Karpas-422 (cell line): ENCODE data around the gene MRAS. TPM values are rescaled to one million over a fixed set of nuclear protein-coding genes. Genes with fewer than 3 reads are reported as not detected.

Experiments used
- DNase-seq: peaks from one replicate; pipeline ENCODE4 v3.0.0-alpha.2; 2015
- H2AFZ ChIP-seq: fragments of 200-600 bp; sonication (generic); 2 replicates; pipeline ENCODE4 v1.6.1; 2014; ENCODE audit warnings: antibody characterized with exemption, low read length, mixed read lengths
- H3K27ac ChIP-seq: fragments of 200-600 bp; sonication (generic); 2 replicates; pipeline ENCODE4 v1.5.1; 2014; ENCODE audit warnings: mild to moderate bottlenecking, low read length, moderate library complexity
- H3K27me3 ChIP-seq: fragments of 200-600 bp; sonication (generic); 2 replicates; pipeline ENCODE4 v1.6.1; 2014; ENCODE audit warnings: low read length, mixed read lengths
- H3K36me3 ChIP-seq: fragments of 200-600 bp; sonication (generic); 2 replicates; pipeline ENCODE4 v1.6.1; 2014; ENCODE audit warnings: low read length, mixed read lengths; ENCODE audit not compliant: insufficient read depth
- H3K4me1 ChIP-seq: fragments of 200-600 bp; sonication (generic); 2 replicates; pipeline ENCODE4 v1.6.1; 2014; ENCODE audit warnings: mild to moderate bottlenecking, low read length, mixed read lengths
- H3K4me2 ChIP-seq: fragments of 200-600 bp; sonication (generic); 2 replicates; pipeline ENCODE4 v1.6.1; 2014; ENCODE audit warnings: low read length, low read depth, mild to moderate bottlenecking; ENCODE audit not compliant: poor library complexity, severe bottlenecking
- H3K4me3 ChIP-seq: fragments of 200-600 bp; sonication (generic); 2 replicates; pipeline ENCODE4 v1.5.1; 2014; ENCODE audit warnings: mild to moderate bottlenecking, antibody characterized with exemption, low read length, mixed read lengths
- H3K79me2 ChIP-seq: fragments of 200-600 bp; sonication (generic); 2 replicates; pipeline ENCODE4 v1.6.1; 2014; ENCODE audit warnings: mild to moderate bottlenecking, low read length, mixed read lengths
- H3K9ac ChIP-seq: fragments of 200-600 bp; sonication (generic); 2 replicates; pipeline ENCODE4 v1.6.0; 2014; ENCODE audit warnings: low read length
- H3K9me2 ChIP-seq: fragments of 200-600 bp; sonication (generic), shearing (Covaris generic); replicated peaks from 2 replicates; pipeline ENCODE4 v1.6.0; 2014; ENCODE audit warnings: mild to moderate bottlenecking, low read length, moderate library complexity; ENCODE audit not compliant: insufficient read depth
- H3K9me3 ChIP-seq: fragments of 300-700, 200-600 bp; sonication (generic); 2 replicates; pipeline ENCODE4 v1.6.1; 2014; ENCODE audit warnings: low read length, mixed read lengths
- H4K20me1 ChIP-seq: fragments of 200-600 bp; sonication (generic); 2 replicates; pipeline ENCODE4 v1.6.1; 2014; ENCODE audit warnings: mild to moderate bottlenecking, antibody characterized with exemption, low read length, low read depth; ENCODE audit not compliant: insufficient read depth
- total RNA-seq: library from RNA; depleted of rRNA; stranded (reverse); fragments of >200 nt; shearing (Covaris generic); gene quantifications from 2 replicates; pipeline ENCODE4 v1.2.3, GENCODE V29; 2014; ENCODE audit warnings: low replicate concordance

MRAS gene
- total RNA-seq, 1 experiment from 2014 or later = not detected

GRCh38 chr3:138401834-138402233 lies 53.5 kb downstream of the MRAS start:
- peak; percentile 11 for DNase-seq
- peaks cover 2% of the 10 kb centered on the region for H3K4me1 ChIP-seq
- no peaks in the 10 kb centered on the region for H3K9me2 ChIP-seq
- H3K36me3 ChIP-seq = no peaks in the 10 kb centered on the region
- H4K20me1 ChIP-seq = no peaks in the 10 kb centered on the region
- H3K79me2 ChIP-seq = no peaks in the 10 kb centered on the region
- H3K4me2 ChIP-seq = no peak overlapping the region
- no peak overlapping the region for H2AFZ ChIP-seq
- no peaks in the 10 kb centered on the region for H3K27me3 ChIP-seq
- H3K9ac ChIP-seq = no peak overlapping the region
- H3K27ac ChIP-seq = no peak overlapping the region
- no peaks in the 10 kb centered on the region for H3K9me3 ChIP-seq
- H3K4me3 ChIP-seq = no peak overlapping the region

- peak; percentile 11 for DNase-seq
- Histone ChIP-seq H3K4me1 (no peaks in the 10 kb centered on the region), H3K9ac (no peak overlapping the region), H3K27ac (no peak overlapping the region), H3K27me3 (no peaks in the 10 kb centered on the region), H3K79me2 (no peaks in the 10 kb centered on the region), H3K4me3 (no peak overlapping the region), H3K9me3 (no peaks in the 10 kb centered on the region), H3K4me2 (no peak overlapping the region), H4K20me1 (no peaks in the 10 kb centered on the region), H2AFZ (no peak overlapping the region), H3K36me3 (no peaks in the 10 kb centered on the region), H3K9me2 (no peaks in the 10 kb centered on the region)
These were observed 55.7 kb downstream of the MRAS start for GRCh38 chr3:138404121-138404520.

DNA sequence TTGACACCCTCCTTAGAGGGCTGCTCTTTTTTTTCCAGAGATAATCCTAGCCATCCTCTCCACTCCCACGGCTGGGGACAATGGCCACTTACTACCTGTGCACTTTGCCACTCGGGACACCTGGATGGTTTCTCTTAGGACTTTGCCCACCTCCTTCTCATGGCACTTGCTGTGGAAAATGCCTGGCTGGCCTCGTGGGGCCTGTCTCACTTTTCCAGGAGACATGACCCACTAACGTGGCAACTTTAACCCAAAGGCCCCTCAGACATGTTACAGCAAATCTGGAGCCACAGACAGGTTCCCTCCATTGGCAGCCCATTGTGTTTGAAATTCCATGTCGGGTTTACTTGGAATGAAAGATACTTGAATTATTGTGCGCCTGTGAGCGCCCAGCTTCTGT lies 56.6 kb downstream of the MRAS start:
- no peak overlapping the region for H2AFZ ChIP-seq
- no peak overlapping the region for H3K4me2 ChIP-seq
- no peak for DNase-seq
- no peaks in the 10 kb centered on the region for H3K9me3 ChIP-seq
- H3K4me1 ChIP-seq = no peaks in the 10 kb centered on the region
- H3K27me3 ChIP-seq = no peaks in the 10 kb centered on the region
- H4K20me1 ChIP-seq = no peaks in the 10 kb centered on the region
- no peak overlapping the region for H3K27ac ChIP-seq
- H3K36me3 ChIP-seq = no peaks in the 10 kb centered on the region
- H3K9ac ChIP-seq = no peak overlapping the region
- no peaks in the 10 kb centered on the region for H3K9me2 ChIP-seq
- H3K79me2 ChIP-seq = no peaks in the 10 kb centered on the region
- H3K4me3 ChIP-seq = no peak overlapping the region

- Histone ChIP-seq H3K9ac (no peak overlapping the region), H3K9me2 (no peaks in the 10 kb centered on the region), H4K20me1 (no peaks in the 10 kb centered on the region), H3K4me2 (no peak overlapping the region), H3K4me1 (no peaks in the 10 kb centered on the region), H3K79me2 (no peaks in the 10 kb centered on the region), H2AFZ (no peak overlapping the region), H3K4me3 (no peak overlapping the region), H3K27ac (no peak overlapping the region), H3K9me3 (no peaks in the 10 kb centered on the region), H3K27me3 (no peaks in the 10 kb centered on the region), H3K36me3 (no peaks in the 10 kb centered on the region)
- DNase-seq = peak; percentile 35
These were observed 57.1 kb downstream of the MRAS start for GRCh38 chr3:138405486-138405885.

- no peaks in the 10 kb centered on the region for H3K9me3 ChIP-seq
- H3K4me1 ChIP-seq = no peaks in the 10 kb centered on the region
- DNase-seq = no peak
These were observed 58.2 kb downstream of the MRAS start for GRCh38 chr3:138406606-138407005.

DNA sequence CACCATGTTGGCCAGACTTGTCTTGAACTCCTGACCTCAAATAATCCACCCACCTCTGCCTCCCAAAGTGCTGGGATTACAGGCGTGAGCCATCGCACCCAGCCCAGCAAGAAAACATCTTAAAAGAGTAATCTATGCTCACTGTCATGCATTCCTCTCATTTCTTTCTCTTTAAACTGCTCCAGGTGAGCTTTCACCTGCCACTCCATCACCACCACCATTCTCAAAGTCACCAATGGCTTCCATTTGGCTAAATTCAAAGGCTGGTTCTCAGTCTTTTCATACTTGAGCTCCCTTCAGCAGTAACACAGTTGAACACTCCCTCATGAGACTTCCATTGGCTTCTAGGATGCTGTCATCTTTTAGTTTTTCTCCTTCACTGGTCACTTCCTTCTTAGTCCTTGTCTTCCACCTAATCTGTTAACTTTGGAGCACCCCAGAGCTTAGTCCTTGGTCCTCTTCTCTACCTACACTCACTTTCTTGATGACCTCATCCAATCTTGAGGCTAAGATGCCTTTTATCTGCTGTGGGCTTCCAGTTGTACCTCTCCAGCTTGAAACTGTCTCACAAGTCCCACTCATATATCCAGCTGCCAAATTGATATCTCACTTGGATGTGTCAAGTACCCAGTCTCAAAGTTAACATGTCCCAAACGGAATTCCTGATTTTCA lies 59.0 kb downstream of the MRAS start:
- Histone ChIP-seq H4K20me1 (no peaks in the 10 kb centered on the region), H2AFZ (no peak overlapping the region), H3K36me3 (no peaks in the 10 kb centered on the region), H3K9me2 (no peaks in the 10 kb centered on the region), H3K4me3 (no peak overlapping the region), H3K9ac (no peak overlapping the region), H3K27me3 (no peaks in the 10 kb centered on the region), H3K9me3 (no peaks in the 10 kb centered on the region), H3K79me2 (no peaks in the 10 kb centered on the region), H3K4me1 (no peaks in the 10 kb centered on the region), H3K27ac (no peak overlapping the region), H3K4me2 (no peak overlapping the region)
- peak; percentile 35 for DNase-seq

More at GRCh38 chr3:138406606-138407005, 58.2 kb downstream of the MRAS start:
- Histone ChIP-seq H3K27me3 (no peaks in the 10 kb centered on the region), H3K27ac (no peak overlapping the region), H3K9me2 (no peaks in the 10 kb centered on the region), H3K9ac (no peak overlapping the region), H3K4me2 (no peak overlapping the region), H4K20me1 (no peaks in the 10 kb centered on the region), H3K4me3 (no peak overlapping the region), H3K79me2 (no peaks in the 10 kb centered on the region), H3K36me3 (no peaks in the 10 kb centered on the region), H2AFZ (no peak overlapping the region)

- Histone ChIP-seq H3K4me3 (no peak overlapping the region), H3K79me2 (no peaks in the 10 kb centered on the region), H3K36me3 (no peaks in the 10 kb centered on the region), H3K27ac (no peak overlapping the region), H3K27me3 (no peaks in the 10 kb centered on the region), H4K20me1 (no peaks in the 10 kb centered on the region), H3K9ac (no peak overlapping the region), H3K4me1 (no peaks in the 10 kb centered on the region), H3K9me3 (no peaks in the 10 kb centered on the region), H2AFZ (no peak overlapping the region), H3K9me2 (no peaks in the 10 kb centered on the region), H3K4me2 (no peak overlapping the region)
- peak; percentile 37 for DNase-seq
These were observed 60.6 kb downstream of the MRAS start for GRCh38 chr3:138408751-138409570.

DNA sequence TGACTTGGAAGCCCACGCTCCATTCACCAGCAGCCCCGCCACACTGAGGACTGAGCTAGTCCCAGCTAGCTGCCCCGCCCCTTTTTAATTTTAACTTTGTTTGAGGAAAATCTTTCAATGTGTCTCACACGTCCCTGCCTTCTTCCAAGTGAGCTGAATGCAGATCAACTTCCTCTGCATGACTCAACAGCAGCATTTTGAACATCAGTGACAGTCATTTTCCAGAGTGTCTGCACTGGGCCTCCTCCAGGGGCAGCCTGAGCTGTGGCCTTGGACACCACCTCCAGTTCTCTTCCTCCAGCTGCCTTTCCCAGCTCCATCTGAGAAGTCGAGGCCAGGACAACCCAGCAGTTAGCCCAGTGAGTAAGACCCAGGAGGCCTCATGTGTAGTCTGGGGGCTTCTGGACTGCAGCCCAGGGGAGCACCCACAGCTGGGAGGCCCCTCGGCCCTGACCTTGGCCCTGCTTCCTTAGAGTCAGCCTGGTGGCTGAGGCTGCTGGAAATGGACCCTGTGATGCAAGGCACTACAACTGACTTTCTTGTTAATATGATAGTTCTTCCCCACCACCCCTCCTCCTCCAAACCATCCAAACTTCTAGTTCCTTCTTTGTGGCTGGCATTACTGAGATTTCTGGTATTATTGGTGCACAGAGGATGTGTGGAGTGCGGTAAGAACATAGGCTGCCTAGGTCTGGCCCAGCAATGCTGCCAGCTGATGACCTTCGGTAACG lies 64.6 kb downstream of the MRAS start:
- Histone ChIP-seq H3K4me1 (no peaks in the 10 kb centered on the region), H3K27me3 (no peaks in the 10 kb centered on the region), H3K4me3 (no peak overlapping the region), H3K36me3 (no peaks in the 10 kb centered on the region), H3K9me3 (no peaks in the 10 kb centered on the region), H3K27ac (no peak overlapping the region), H3K4me2 (no peak overlapping the region), H2AFZ (no peak overlapping the region), H3K9me2 (no peaks in the 10 kb centered on the region), H4K20me1 (no peaks in the 10 kb centered on the region), H3K79me2 (no peaks in the 10 kb centered on the region), H3K9ac (no peak overlapping the region)
- no peak for DNase-seq
